GM19351 (cell line): ENCODE data around the gene COL6A5.
"Not testable (repeated sequence)": the region's sequence is repeated elsewhere in the genome, so short reads cannot be mapped to it uniquely, and the experiment has no call there.

ENCODE experiments used
- ATAC-seq: cut with Tn5 transposase; IDR thresholded peaks from one replicate; pipeline ENCODE4 v1.9.1; 2021; ENCODE audit warnings: mild to moderate bottlenecking, moderate library complexity; ENCODE audit not compliant: unreplicated experiment

The COL6A5 gene

GRCh38 chr3:130345487-130346079, at the start of gene COL6A5:
Gene COL6A5, plus strand, starts transcription at chr3:130345672. Its CDS starts 27,967 bp downstream, at chr3:130373639.
- no peak for ATAC-seq

- ATAC-seq: no peak
These were observed 45.9 kb upstream of the COL6A5 start for GRCh38 chr3:130299531-130299930.

GRCh38 chr3:130300888-130301287, 44.6 kb upstream of the COL6A5 start:
- ATAC-seq: no peak

GRCh38 chr3:130310109-130310508, 35.4 kb upstream of the COL6A5 start:
- ATAC-seq: no peak

GRCh38 chr3:130312374-130312773, 33.1 kb upstream of the COL6A5 start:
- no peak for ATAC-seq

GRCh38 chr3:130316169-130316568, 29.3 kb upstream of the COL6A5 start:
- no peak for ATAC-seq

- no peak for ATAC-seq
These were observed 22.0 kb upstream of the COL6A5 start for GRCh38 chr3:130323503-130323902.

GRCh38 chr3:130340766-130341165, 4.7 kb upstream of the COL6A5 start:
- ATAC-seq: no peak

- ATAC-seq: no peak
These were observed 4.1 kb upstream of the COL6A5 start for GRCh38 chr3:130341388-130341787.

- ATAC-seq: no peak
These were observed 3.6 kb upstream of the COL6A5 start for GRCh38 chr3:130341882-130342281.

- ATAC-seq: no peak
These were observed 2.4 kb upstream of the COL6A5 start for GRCh38 chr3:130342821-130343661.

GRCh38 chr3:130348258-130348657, 2.8 kb downstream of the COL6A5 start:
- ATAC-seq: not testable (repeated sequence)

GRCh38 chr3:130354430-130354829, 9.0 kb downstream of the COL6A5 start:
- ATAC-seq: no peak

GRCh38 chr3:130374033-130374432, 28.6 kb downstream of the COL6A5 start:
- no peak for ATAC-seq

- no peak for ATAC-seq
These were observed 29.4 kb downstream of the COL6A5 start for GRCh38 chr3:130374908-130375307.

GRCh38 chr3:130377960-130378676, 32.6 kb downstream of the COL6A5 start:
- no peak for ATAC-seq

- ATAC-seq: no peak
These were observed 33.3 kb downstream of the COL6A5 start for GRCh38 chr3:130378677-130379191.

- ATAC-seq: no peak
These were observed 33.8 kb downstream of the COL6A5 start for GRCh38 chr3:130379274-130379673.

- no peak for ATAC-seq
These were observed 34.9 kb downstream of the COL6A5 start for GRCh38 chr3:130380398-130380797.

- no peak for ATAC-seq
These were observed 38.0 kb downstream of the COL6A5 start for GRCh38 chr3:130383424-130383823.

GRCh38 chr3:130384476-130385025, 39.1 kb downstream of the COL6A5 start:
- ATAC-seq: no peak
